ENCODE data around the gene DHX40. TPM values are rescaled to one million over a fixed set of nuclear protein-coding genes. Genes with fewer than 3 reads are reported as not detected.
"Not testable (repeated sequence)": the region's sequence is repeated elsewhere in the genome, so short reads cannot be mapped to it uniquely, and the experiment has no call there.

DHX40 gene
- polyA plus RNA-seq, 2 donors, result 6.6 to 11.7 TPM

DNA sequence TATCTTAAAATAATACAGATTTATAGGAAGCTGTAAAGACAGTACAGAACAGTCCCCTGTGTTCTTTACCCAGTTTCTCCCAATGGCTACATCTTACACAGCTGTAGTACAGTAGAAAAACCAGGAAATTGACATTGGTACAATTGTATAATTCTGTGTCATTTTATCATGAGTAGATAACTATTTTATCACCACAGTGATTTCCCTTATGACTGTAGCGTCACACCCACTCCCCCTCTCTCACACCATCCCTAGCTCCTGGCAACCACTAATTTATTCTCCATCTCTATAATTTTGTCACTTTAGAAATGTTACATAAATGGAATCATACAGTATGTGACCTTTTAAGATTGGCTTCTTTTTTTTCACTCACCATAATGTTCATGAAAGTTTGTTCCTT, 85.2 kb downstream of the DHX40 start:
- H3K4me1 ChIP-seq (ENCODE audit: control insufficient read depth in 2 of 2, insufficient read depth in 2 of 2, low read length in 1 of 2), result no peaks in the 10 kb centered on the region
- peaks cover 0 to 2% of the 10 kb centered on the region in 2 donors for H3K36me3 ChIP-seq (ENCODE audit: control insufficient read depth in 2 of 2, insufficient read depth in 2 of 2, low read length in 1 of 2)
- no peaks in the 10 kb centered on the region for H3K9me3 ChIP-seq (ENCODE audit: control insufficient read depth in 2 of 2, insufficient read depth in 1 of 2, low read depth in 1 of 2, low read length in 1 of 2)
- no peak overlapping the region for H3K4me3 ChIP-seq (ENCODE audit: low read depth in 1 of 2, low read length in 2 of 2)
- H3K27ac ChIP-seq (ENCODE audit: low read depth in 2 of 2, low read length in 1 of 2), result no peak overlapping the region
- 90 to 95% methylated on average over 1 of the region's 1 CpG for WGBS, 2 donors
- no peaks in the 10 kb centered on the region for H3K27me3 ChIP-seq (ENCODE audit: control insufficient read depth in 1 of 2, insufficient read depth in 2 of 2, low read length in 2 of 2)

DNA sequence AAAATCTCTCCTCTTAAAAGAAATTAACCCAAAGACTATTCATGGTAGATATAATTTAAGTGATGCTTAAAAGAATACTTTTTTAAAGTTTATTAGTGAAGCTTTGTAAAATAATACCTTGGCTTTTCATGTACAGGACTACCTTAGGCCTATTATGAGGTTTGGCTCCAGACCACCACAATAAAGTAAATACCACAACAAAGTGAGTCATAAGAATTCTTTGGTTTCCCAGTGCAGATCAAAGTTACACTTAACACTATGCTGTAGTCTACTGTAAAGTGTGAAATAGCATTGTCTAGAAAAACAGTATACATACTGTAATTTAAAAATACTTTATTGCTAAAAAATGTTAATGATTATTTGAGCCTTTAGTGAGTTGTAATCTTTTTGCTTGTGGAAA, 85.9 kb downstream of the DHX40 start:
- Histone ChIP-seq H3K27me3 (ENCODE audit: control insufficient read depth in 1 of 2, insufficient read depth in 2 of 2, low read length in 2 of 2) (no peaks in the 10 kb centered on the region), H3K4me3 (ENCODE audit: low read depth in 1 of 2, low read length in 2 of 2) (no peak overlapping the region), H3K9me3 (ENCODE audit: control insufficient read depth in 2 of 2, insufficient read depth in 1 of 2, low read depth in 1 of 2, low read length in 1 of 2) (no peaks in the 10 kb centered on the region), H3K27ac (ENCODE audit: low read depth in 2 of 2, low read length in 1 of 2) (no peak overlapping the region), H3K4me1 (ENCODE audit: control insufficient read depth in 2 of 2, insufficient read depth in 2 of 2, low read length in 1 of 2) (no peaks in the 10 kb centered on the region), H3K36me3 (ENCODE audit: control insufficient read depth in 2 of 2, insufficient read depth in 2 of 2, low read length in 1 of 2) (peaks cover 0 to 2% of the 10 kb centered on the region in 2 donors)

DNA sequence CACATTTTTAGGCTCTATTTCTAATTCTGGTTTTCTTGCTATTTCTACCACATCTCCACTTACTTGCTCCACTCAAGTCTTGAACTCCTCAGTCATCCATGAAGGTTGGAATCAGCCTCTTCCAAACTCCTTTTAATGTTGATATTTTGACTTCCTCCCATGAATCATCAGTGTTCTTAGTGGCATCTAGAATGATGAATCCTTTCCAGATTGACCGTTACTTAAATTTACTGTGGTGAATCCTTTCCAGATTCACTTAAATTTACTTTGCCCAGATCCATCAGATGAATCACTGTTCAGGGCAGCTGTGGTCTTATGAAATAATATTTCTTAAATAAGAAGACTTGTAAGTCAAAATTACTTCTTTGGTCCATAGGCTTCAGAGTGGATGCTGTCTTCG, 86.7 kb downstream of the DHX40 start:
- Histone ChIP-seq H3K27ac (ENCODE audit: low read depth in 2 of 2, low read length in 1 of 2) (no peak overlapping the region), H3K4me3 (ENCODE audit: low read depth in 1 of 2, low read length in 2 of 2) (no peak overlapping the region), H3K27me3 (ENCODE audit: control insufficient read depth in 1 of 2, insufficient read depth in 2 of 2, low read length in 2 of 2) (no peaks in the 10 kb centered on the region), H3K9me3 (ENCODE audit: control insufficient read depth in 2 of 2, insufficient read depth in 1 of 2, low read depth in 1 of 2, low read length in 1 of 2) (no peaks in the 10 kb centered on the region), H3K36me3 (ENCODE audit: control insufficient read depth in 2 of 2, insufficient read depth in 2 of 2, low read length in 1 of 2) (peaks cover 0 to 2% of the 10 kb centered on the region in 2 donors), H3K4me1 (ENCODE audit: control insufficient read depth in 2 of 2, insufficient read depth in 2 of 2, low read length in 1 of 2) (no peaks in the 10 kb centered on the region)
- WGBS, 2 donors, result 86 to 91% methylated on average over 2 of the region's 2 CpGs

DNA sequence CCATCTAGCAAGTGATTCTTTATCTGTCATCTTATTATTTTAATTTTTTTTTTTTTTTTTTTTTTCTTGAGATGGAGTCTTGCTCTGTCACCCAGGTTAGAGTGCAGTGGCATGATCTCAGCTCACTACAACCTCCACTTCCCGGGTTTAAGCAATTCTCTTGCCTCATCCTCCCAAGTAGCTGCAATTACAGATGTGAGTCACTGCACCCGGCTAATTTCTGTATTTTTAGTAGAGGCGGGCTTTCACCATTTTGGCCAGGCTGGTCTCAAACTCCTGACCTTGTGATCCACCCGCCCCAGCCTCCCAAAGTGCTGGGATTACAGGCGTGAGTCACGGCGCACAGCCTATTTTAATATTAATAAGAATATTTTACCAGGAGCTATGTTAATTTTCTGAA, 91.2 kb downstream of the DHX40 start:
- H3K27ac ChIP-seq (ENCODE audit: low read depth in 2 of 2, low read length in 1 of 2); H3K36me3 ChIP-seq (ENCODE audit: control insufficient read depth in 2 of 2, insufficient read depth in 2 of 2, low read length in 1 of 2): not testable (repeated sequence)

More for the DNA sequence above, 91.2 kb downstream of the DHX40 start:
- not testable (repeated sequence) for H3K4me3 ChIP-seq (ENCODE audit: low read depth in 1 of 2, low read length in 2 of 2); H3K27me3 ChIP-seq (ENCODE audit: control insufficient read depth in 1 of 2, insufficient read depth in 2 of 2, low read length in 2 of 2); H3K9me3 ChIP-seq (ENCODE audit: control insufficient read depth in 2 of 2, insufficient read depth in 1 of 2, low read depth in 1 of 2, low read length in 1 of 2); H3K4me1 ChIP-seq (ENCODE audit: control insufficient read depth in 2 of 2, insufficient read depth in 2 of 2, low read length in 1 of 2)
- 90 to 92% methylated on average over 7 of the region's 7 CpGs for WGBS, 2 donors

Other genes starting within 250 kb of the DHX40 start
- 1 to 10 TPM; 3.2 to 4.5 TPM for gene YPEL2, start 234.0 kb upstream of the DHX40 start, polyA plus RNA-seq
- gene CLTC, start 54.3 kb downstream of the DHX40 start, polyA plus RNA-seq, result 10 to 100 TPM; 49.5 to 69.7 TPM
- 10 to 100 TPM; 30.9 to 32.2 TPM for gene PTRH2, start 141.8 kb downstream of the DHX40 start, polyA plus RNA-seq
- 10 to 100 TPM; 90.8 to 98.0 TPM for gene VMP1, start 142.0 kb downstream of the DHX40 start, polyA plus RNA-seq

Data from esophagus (tissue), 2 donors.